GM12878 (cell line): Measurements from ENCODE around the gene KIAA0930. TPM values are rescaled to one million over a fixed set of nuclear protein-coding genes. Genes with fewer than 3 reads are reported as not detected.

Source experiments
- ATAC-seq: fragments of 200-7000 bp; cut with Tn5 transposase; 3 replicates; pipeline ENCODE4 v1.9.1; 2020; ENCODE audit warnings: mild to moderate bottlenecking, moderate library complexity
- BruUV-seq: library from RNA; stranded (reverse); fragments of 400-500 nt; replicated peaks from 2 replicates; lab custom pipeline; 2021; lab: Mats Ljungman, UMichigan
- CTCF ChIA-PET: fragments of 300-600 bp; sonication (Branson Sonifier 250); formaldehyde crosslinking; extraction: SDS; loops from one replicate; lab custom pipeline; 2021; ENCODE audit warnings: inconsistent platforms; lab: Yijun Ruan, JAX
- POLR2A ChIA-PET: fragments of 350-600 bp; formaldehyde crosslinking; extraction: SDS; loops from one replicate; lab custom pipeline; 2021; ENCODE audit warnings: inconsistent platforms; lab: Charles Lee
- RAD21 ChIA-PET: fragments of 300-600 bp; sonication (Branson Sonifier 250); formaldehyde crosslinking; loops from one replicate; lab custom pipeline; 2023; ENCODE audit warnings: antibody characterized with exemption; ENCODE audit not compliant: unreplicated experiment; lab: Charles Lee
- SMC1A ChIA-PET: fragments of 300-600 bp; sonication (Branson Sonifier 250); formaldehyde crosslinking; loops from one replicate; lab custom pipeline; 2023; ENCODE audit not compliant: unreplicated experiment, uncharacterized antibody; lab: Charles Lee
- DNase-seq: peaks from one replicate; pipeline ENCODE4 v3.0.0-alpha.2; 2011; ENCODE audit warnings: low read depth, low spot score
- FAIRE-seq: peaks from 3 replicates; lab custom pipeline; 2011; peaks lifted over from hg19 to GRCh38; lab: Jason Lieb, UNC
- H2AFZ ChIP-seq: 2 replicates; pipeline ENCODE4 v1.6.0; 2011; ENCODE audit warnings: low read depth, low read length, control low read depth; ENCODE audit not compliant: control insufficient read depth
- H3K27ac ChIP-seq: 2 replicates; pipeline ENCODE4 v1.5.1; 2011; ENCODE audit warnings: control low read depth; ENCODE audit not compliant: control insufficient read depth, insufficient read depth
- H3K27me3 ChIP-seq, 2 experiments: replicated peaks in 1 of 2; 2 replicates each; pipeline versions ENCODE4 v1.6.0 to v1.6.1; 2011; ENCODE audit warnings: low read length in 1 of 2; ENCODE audit not compliant: control insufficient read depth in 2 of 2, insufficient read depth in 2 of 2
- H3K36me3 ChIP-seq, 2 experiments: 2 replicates each; pipeline ENCODE4 v1.5.1; 2011; ENCODE audit warnings: low read length in 1 of 2; ENCODE audit not compliant: control insufficient read depth in 2 of 2, insufficient read depth in 2 of 2
- H3K4me1 ChIP-seq: 2 replicates; pipeline ENCODE4 v1.6.1; 2011; ENCODE audit warnings: mild to moderate bottlenecking, low read length, moderate library complexity, mixed read lengths; ENCODE audit not compliant: control insufficient read depth, insufficient read depth
- H3K4me2 ChIP-seq: 2 replicates; pipeline ENCODE4 v1.6.0; 2011; ENCODE audit warnings: control low read depth; ENCODE audit not compliant: control insufficient read depth, insufficient read depth
- H3K4me3 ChIP-seq: fragments of 200-600 bp; sonication (generic); 2 replicates; pipeline ENCODE4 v1.5.1; 2016
- H3K79me2 ChIP-seq: 2 replicates; pipeline ENCODE4 v1.6.0; 2011; ENCODE audit warnings: low read length; ENCODE audit not compliant: control insufficient read depth, insufficient read depth
- H3K9ac ChIP-seq: 2 replicates; pipeline ENCODE4 v1.8.0; 2011; ENCODE audit warnings: low read length, control low read depth, mixed read lengths; ENCODE audit not compliant: control insufficient read depth, insufficient read depth
- H3K9me3 ChIP-seq: replicated peaks from 3 replicates; pipeline ENCODE4 v1.5.1; 2011; ENCODE audit warnings: mild to moderate bottlenecking, low read length; ENCODE audit not compliant: control insufficient read depth, insufficient read depth
- H4K20me1 ChIP-seq: 2 replicates; pipeline ENCODE4 v1.6.0; 2011; ENCODE audit not compliant: control insufficient read depth, insufficient read depth
- CBFB ChIP-seq: IDR thresholded peaks from 2 replicates; pipeline ENCODE4 v1.6.1; 2016; ENCODE audit warnings: antibody characterized with exemption, low read depth
- FOS ChIP-seq: IDR thresholded peaks from 3 replicates; pipeline ENCODE4 v1.6.1; 2011; ENCODE audit warnings: borderline replicate concordance; ENCODE audit not compliant: insufficient read length; ENCODE audit errors: extremely low read depth
- LARP7 ChIP-seq: fragments of 450-650 bp; IDR thresholded peaks from 2 replicates; pipeline ENCODE4 v1.6.1; 2017; ENCODE audit warnings: mild to moderate bottlenecking
- MTA3 ChIP-seq: IDR thresholded peaks from 2 replicates; pipeline ENCODE4 v1.6.1; 2012; ENCODE audit warnings: low read length, inconsistent platforms, borderline replicate concordance
- NFIC ChIP-seq: IDR thresholded peaks from 2 replicates; pipeline ENCODE4 v1.6.1; 2012; ENCODE audit warnings: low read depth, mild to moderate bottlenecking, inconsistent platforms, low read length, moderate library complexity
- NFYA ChIP-seq: IDR thresholded peaks from 2 replicates; pipeline ENCODE4 v1.6.1; 2011; ENCODE audit warnings: low read depth, mild to moderate bottlenecking, low read length, improper control_type of control experiment, borderline replicate concordance
- POU2F2 ChIP-seq: IDR thresholded peaks from 3 replicates; pipeline ENCODE4 v1.6.1; 2011; ENCODE audit warnings: low read depth, mild to moderate bottlenecking, low read length, borderline replicate concordance
- SKIL ChIP-seq: fragments of 450-650 bp; IDR thresholded peaks from 2 replicates; pipeline ENCODE4 v1.6.1; 2017; ENCODE audit warnings: mild to moderate bottlenecking, low read depth, inconsistent platforms; ENCODE audit not compliant: poor library complexity, severe bottlenecking
- SMC3 ChIP-seq: IDR thresholded peaks from 2 replicates; pipeline ENCODE4 v1.6.1; 2011; ENCODE audit warnings: low read length, improper control_type of control experiment, borderline replicate concordance
- USF1 ChIP-seq: IDR thresholded peaks from 2 replicates; pipeline ENCODE4 v1.6.1; 2011; ENCODE audit warnings: borderline replicate concordance, low read depth, mild to moderate bottlenecking, moderate library complexity, mixed read lengths, low read length; ENCODE audit not compliant: insufficient read depth; ENCODE audit errors: extremely low read length
- YBX1 ChIP-seq: fragments of 450-650 bp; IDR thresholded peaks from 2 replicates; pipeline ENCODE4 v1.6.1; 2016; ENCODE audit warnings: antibody characterized with exemption
- ZBTB4 ChIP-seq: fragments of 450-650 bp; formaldehyde crosslinking; IDR thresholded peaks from 2 replicates; pipeline ENCODE4 v1.4.0; 2022; ENCODE audit warnings: mild to moderate bottlenecking, moderate library complexity
- ZBTB40 ChIP-seq: fragments of 450-650 bp; IDR thresholded peaks from 2 replicates; pipeline ENCODE4 v1.6.1; 2016; ENCODE audit warnings: mild to moderate bottlenecking, moderate library complexity, borderline replicate concordance
- WGBS: methylation state at CpG from one replicate; pipeline ENCODE4 v1.1.6; 2016; ENCODE audit warnings: low lambda C conversion rate; ENCODE audit not compliant: insufficient replicate concordance, insufficient coverage; ENCODE audit errors: missing lambda C conversion rate; 5-methylcytosine and 5-hydroxymethylcytosine counted together
- in situ Hi-C: fragments of 300-500 bp; cut with MboI; formaldehyde crosslinking; loops from 9 replicates; pipeline ENCODE4 v1.14.3; 2018; ENCODE audit warnings: mixed read lengths
- intact Hi-C: fragments of 100-400 bp; cut with micrococcal nuclease; formaldehyde crosslinking; loops from one replicate; pipeline ENCODE4 v1.14.2; 2022; ENCODE audit not compliant: unreplicated experiment
- polyA plus RNA-seq, 11 experiments: library from polyadenylated mRNA; depleted of rRNA in 4 of 11; unstranded in 6 of 11; stranded (reverse) in 5 of 11; fragments of >200 nt; fragmentation: Nextera tagmentation in 4 of 11; fragmentation: Illumina TruSeq in 1 of 11; extraction: Ambion mirVana in 4 of 11; extraction: Trizol in 1 of 11; gene quantifications; 1 replicate in 1 of 11; 2 replicates in 10 of 11; pipeline versions ENCODE4 v1.2.1 to v1.2.3, GENCODE V29; 2011 to 2016; ENCODE audit warnings: inconsistent platforms in 2 of 11, missing spikeins in 2 of 11, low read depth in 1 of 11
- total RNA-seq, 4 experiments: library from RNA; depleted of rRNA in 3 of 4; stranded (reverse); fragments of >200 nt in 3 of 4; fragmentation: Illumina TruSeq in 1 of 4; extraction: Trizol in 1 of 4; gene quantifications; 2 replicates each; pipeline versions ENCODE4 v1.2.1 to v1.2.3, GENCODE V29; 2013 to 2021

KIAA0930 gene
- total and polyA plus RNA-seq, 10 of the 15 experiments (the other 5 are each of a cell fraction or from before 2014, with no cell fraction given) = 3.6 to 125 (median 46.3) TPM

GRCh38 chr22:45211848-45212247 lies 28.8 kb downstream of the KIAA0930 start (continued):
- TF ChIP-seq ZBTB40 (no peak), FOS (no peak), POU2F2 (no peak)

- FAIRE-seq (no peak), ATAC-seq (no peak), DNase-seq (no peak)
- H3K9me3 ChIP-seq = no peaks in the 10 kb centered on the region
- ChIA-PET RAD21 (no interaction called here), CTCF (interaction anchor here (1.4 kb wide), 1 partner anchor 52 kb away, joined by 4 read pairs; no protein-coding TSS in a partner anchor), POLR2A (no interaction called here), SMC1A (no interaction called here)
- H2AFZ ChIP-seq = no peak overlapping the region
- H3K27me3 ChIP-seq = no peaks in the 10 kb centered on the region
- H4K20me1 ChIP-seq = no peaks in the 10 kb centered on the region; the same call in 1 of the 2 replicates
- in situ Hi-C loops = no loop called here
- no TSS peak for BruUV-seq
- peaks cover 2 to 18% of the 10 kb centered on the region in 2 experiments; a peak in 3 of 4 replicates for H3K36me3 ChIP-seq
- H3K4me3 ChIP-seq = no peak overlapping the region
- no peak overlapping the region for H3K4me2 ChIP-seq
- peaks cover 17% of the 10 kb centered on the region for H3K79me2 ChIP-seq
- H3K9ac ChIP-seq = no peak overlapping the region
- peaks cover 12% of the 10 kb centered on the region for H3K4me1 ChIP-seq
- intact Hi-C loops = no loop called here
- WGBS = 87% methylated on average over 8 of the region's 8 CpGs
- H3K27ac ChIP-seq = no peak overlapping the region
- TF ChIP-seq ZBTB4 (CRISPR knock-in tag) (no peak), NFIC (no peak), MTA3 (no peak), NFYA (no peak), LARP7 (no peak), SKIL (no peak), CBFB (no peak), YBX1 (no peak), SMC3 (no peak), USF1 (no peak)
These were observed 29.3 kb downstream of the KIAA0930 start for GRCh38 chr22:45211435-45211834.
